ENCODE measurements around the gene AKAP8L.

The AKAP8L gene, protein sequence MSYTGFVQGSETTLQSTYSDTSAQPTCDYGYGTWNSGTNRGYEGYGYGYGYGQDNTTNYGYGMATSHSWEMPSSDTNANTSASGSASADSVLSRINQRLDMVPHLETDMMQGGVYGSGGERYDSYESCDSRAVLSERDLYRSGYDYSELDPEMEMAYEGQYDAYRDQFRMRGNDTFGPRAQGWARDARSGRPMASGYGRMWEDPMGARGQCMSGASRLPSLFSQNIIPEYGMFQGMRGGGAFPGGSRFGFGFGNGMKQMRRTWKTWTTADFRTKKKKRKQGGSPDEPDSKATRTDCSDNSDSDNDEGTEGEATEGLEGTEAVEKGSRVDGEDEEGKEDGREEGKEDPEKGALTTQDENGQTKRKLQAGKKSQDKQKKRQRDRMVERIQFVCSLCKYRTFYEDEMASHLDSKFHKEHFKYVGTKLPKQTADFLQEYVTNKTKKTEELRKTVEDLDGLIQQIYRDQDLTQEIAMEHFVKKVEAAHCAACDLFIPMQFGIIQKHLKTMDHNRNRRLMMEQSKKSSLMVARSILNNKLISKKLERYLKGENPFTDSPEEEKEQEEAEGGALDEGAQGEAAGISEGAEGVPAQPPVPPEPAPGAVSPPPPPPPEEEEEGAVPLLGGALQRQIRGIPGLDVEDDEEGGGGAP

DNA sequence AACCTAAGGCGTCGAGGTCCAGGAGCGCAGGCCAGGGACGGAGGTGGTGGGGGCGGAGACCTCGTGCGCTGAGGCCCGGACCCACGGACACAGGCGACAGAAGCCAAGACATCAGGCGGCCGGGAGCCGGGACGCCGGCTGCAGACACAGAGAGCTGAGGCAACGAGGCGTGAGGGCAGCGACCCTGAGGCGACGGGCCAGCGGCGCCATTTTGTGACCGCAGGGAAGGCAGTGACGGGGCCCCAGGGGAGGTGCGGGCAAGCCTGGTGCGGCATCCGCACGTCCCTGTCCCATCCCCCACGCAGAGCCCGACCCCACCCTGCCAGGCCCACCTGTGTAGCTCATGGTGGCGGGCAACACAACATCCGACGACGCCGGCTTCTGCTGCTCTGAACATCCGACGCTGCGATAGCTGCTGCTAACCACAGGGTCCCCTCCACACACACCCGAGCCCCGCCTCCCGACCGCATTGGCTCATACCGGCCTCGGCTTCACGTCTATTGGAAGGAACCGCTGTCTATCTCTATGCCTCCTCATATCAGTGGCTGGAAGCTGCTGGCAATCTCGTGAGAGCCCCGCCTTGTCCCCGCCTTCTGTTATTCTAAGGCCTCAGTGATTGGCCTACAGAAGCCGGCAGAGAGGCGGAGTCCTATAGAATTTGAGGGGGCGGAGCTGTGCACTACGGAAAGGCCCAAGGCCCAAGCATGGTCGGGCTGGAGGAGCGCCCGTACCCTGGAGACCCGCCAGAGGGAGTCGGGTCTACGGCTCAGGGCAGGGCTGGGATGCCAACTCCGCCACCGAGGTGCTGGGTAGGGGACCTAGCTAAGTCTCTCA, at the start of gene AKAP8L:
Gene AKAP8L, minus strand, starts transcription at position 410 of the 834 bp plus-strand sequence. Its CDS starts 65 bp downstream, at position 345.
- DNase-seq, result peak; percentile 99 to 100

DNA sequence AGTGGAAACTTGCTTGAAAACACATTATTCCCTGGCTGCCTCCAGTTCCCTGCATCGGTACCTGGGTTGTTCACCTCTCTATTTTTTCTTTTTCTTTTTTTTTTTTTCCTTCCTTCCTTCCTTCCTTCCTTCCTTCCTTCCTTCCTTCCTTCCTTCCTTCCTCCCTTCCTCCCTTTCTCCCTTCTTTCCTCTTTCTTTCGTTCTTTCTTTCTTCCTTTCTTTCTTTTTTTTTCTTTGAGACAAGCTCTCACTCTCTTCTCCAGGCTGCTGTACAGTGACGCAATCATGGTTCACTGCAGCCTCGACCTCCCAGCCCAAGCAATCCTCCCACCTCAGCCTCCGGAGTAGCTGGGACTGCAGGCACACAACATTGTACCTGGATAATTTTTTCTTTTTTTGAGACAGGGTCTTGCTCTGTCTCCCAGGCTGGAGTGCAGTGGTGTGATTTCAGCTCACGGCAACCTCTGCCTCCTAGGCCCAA, 49.0 kb upstream of the AKAP8L start:
- DNase-seq, result no peak

DNA sequence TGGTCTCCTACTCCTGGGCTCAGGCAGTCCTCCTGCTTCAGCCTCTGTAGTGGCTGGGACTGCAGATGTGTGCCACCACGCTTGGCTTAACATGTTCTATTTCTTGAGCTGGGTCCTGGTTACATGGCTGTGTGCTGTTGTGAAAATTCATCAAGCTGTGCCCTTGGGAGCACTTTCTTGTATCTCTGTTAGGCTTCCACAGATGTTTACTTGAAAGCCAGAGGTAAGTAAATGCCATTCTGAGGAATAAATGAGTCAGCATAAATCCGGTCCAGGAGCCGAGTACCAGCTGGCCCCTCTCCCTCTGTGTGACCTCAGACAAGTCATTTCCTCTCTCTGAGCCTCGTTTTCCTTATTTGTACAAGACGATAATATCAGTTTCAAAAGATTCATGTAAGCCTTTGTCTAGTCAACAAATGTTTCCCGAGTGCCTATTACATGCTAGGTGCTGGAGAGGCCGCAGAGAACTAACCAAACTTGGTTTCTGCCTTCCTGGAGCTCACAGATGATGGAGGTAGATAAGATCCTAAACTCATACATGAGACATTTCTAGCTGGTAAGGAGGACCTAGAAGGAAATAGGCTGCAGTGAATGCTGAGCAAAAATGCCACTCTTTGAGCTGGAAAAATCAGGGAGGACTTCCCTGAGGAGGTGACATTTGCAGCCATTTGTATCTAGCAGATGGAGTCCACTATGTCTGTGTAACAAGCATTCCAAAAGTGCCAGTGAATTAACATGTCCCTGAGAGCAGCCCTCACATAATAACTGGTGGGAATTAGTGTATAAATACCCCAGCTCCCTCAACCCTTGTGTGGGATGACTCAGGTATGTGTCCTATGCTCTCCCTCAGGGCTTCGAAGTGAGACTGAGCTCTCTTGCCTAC, 48.3 kb upstream of the AKAP8L start:
- peak; percentile 40 to 75 for DNase-seq

DNA sequence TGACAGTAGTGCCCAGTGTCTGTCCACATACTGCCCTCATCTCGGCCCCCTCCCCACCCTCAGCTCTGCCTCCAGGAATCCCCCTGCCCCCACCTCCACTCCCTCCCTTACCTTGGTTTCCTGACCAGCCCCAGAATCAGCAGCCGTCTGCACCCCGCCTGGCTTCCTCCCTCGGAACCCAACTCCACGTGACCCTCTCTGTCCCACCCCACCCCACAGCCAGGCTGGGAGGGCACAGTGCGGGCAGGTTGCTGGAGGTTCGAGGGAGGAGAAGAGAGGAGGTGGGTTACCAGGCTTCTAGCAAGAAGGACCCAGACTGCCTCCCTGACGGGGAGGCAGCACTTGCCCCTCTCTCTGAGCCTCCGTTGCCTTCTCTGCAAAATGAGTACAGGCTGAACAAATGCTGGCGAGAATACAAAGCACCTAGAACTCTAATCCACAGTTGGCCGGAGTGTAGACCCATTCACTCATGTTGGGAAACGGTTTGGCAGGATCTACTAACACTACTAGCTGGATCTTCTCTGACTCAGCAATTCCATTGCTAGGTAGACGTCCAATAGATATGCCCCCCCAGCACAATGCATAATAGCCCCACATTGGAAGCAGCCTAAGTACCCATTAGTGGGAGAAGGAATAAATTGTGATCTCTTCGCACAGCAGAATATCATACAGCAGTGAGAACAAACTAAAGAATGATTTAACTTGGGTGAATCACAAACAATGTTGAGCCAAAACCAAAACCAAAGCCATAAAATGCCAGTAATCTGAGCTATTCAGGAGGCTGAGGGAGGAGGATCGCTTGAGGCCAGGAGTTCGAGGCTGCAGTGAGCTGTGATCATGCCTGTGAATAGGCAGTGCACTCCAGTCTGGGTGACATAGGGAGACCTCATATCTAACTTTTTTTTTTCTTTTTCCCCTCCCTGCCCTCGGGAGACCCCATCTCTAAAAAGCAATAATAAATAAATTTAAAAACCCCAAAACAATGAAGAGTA, 45.9 kb upstream of the AKAP8L start, which contains the start of gene RASAL3:
Gene RASAL3, minus strand, starts transcription at position 151 of the 992 bp plus-strand sequence. CDS start 186 bp downstream, outside the sequence.
- peak; percentile 43 to 72 for DNase-seq

DNA sequence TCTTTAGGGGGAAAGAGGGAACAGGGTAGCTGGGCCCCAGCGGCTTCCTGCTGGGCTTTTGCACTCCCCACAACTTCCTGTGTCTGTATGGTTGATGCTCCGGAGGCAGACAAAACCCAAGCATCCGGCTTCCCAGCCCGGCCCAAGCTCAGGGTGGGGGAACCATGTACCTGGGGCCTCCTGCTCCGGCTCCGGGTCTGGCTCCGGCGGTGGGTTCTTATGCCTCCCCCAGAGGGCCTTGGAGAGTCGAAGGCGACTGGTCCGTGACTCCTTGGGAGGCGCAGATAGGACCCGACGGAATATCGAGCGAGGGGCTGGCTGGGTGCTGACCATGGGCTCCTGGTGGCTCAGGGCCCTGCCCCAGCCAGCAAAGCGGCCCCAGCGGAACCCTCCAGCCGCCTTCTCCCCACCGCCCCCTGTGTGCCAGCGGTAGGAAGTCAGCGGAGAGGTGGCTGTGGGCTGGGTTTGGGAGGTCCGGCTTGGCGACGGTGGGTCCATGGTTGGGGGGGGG, 45.1 kb upstream of the AKAP8L start:
- DNase-seq, result peak; percentile 68 to 83

DNA sequence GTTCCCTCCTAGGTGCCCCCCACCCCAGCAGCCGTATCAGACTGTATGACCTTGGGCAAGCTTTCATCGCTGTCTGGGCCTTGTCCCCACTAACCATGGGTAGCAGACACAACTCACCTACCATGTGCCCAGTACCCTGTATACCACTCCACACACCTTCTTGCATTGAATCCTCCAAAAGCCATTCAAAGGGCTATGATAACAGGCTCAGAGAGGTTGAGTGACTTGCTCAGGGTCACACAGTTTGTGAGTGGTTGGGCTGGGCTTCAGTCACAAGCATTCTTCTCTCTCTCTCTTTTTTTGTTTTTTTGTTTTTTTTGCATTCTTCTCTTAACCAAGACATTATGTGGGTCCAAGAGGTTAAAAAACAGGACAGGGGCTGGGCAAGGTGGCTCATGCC, 42.9 kb upstream of the AKAP8L start:
- DNase-seq, result no peak

DNA sequence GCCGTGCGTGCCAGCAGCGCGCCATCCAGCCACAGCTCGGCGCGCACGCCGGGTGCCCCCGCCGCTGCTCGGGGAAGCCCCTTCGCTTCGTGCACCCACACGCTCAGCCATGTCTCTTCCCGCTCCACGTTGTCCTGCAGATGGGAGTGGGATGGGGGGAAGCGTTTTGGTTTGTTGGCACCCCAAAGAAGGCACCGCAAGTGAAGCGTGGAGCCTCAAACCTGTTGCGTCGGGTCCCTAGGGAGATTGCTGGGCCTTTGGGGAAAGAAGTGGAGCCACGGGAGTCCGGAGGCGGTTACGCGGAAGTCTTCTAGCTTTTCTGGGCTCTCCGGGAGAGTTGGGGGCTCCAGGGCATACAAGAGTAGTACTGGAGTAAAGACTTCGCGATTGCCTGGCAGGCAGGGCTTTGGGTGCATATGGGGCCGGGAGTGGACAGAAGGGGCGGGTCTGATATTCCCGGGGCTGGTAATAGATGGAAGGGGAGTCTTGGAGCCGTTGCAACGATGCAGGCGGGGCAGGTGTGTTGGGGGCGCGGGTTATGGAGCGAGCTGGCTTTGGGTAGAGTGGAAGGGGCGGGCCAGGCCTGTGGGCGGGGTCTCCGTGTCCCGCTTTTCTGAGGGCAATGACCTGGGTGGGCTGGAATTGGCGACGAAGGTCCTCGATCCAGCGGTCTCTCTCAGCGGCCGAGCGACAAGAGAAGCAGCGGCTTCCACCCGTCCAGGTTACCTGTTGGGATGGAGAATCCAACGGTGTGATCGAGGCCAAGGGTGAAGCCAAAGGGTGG, 39.1 kb upstream of the AKAP8L start:
- no peak for DNase-seq

DNA sequence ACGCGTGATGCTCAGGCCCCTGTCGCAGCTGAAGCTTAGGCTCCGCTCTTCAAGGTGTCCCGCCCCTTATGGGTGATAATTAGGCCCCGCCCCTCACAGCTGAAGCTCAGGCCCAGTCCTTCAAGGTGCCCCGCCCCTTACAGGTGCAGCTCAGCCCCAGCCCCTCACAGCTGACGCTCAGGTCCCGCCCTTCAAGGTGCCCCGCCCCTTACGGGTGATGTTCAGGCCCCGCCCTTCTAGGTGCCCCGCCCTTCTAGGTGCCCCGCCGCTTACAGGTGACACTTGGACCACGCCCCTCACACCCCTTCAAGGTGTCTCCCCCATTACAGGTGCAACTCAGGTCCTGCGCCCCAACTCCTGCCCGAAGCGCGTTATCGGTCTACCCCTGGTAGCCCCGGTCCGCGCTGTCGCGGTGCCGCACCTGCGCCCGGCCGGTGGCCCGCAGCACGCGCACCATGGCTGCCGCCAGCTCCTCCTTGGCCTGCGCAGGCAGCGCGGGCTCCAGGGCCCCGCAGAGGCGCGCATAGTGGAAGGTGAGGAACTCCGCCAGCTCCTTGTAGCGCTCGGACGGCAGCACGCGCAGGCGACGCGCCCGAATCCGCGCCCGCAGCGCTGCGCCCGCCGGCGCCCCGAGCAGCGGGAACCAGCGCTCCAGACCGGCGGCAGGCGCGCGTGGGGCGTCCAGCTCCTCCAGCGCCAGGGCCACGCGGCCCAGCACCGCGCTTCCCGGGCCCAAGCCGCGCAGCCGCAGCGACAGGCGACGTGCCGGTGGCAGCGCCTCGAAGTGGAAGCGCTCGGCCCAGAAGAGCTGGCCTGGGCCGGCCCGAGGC, 38.3 kb upstream of the AKAP8L start:
- no peak for DNase-seq

DNA sequence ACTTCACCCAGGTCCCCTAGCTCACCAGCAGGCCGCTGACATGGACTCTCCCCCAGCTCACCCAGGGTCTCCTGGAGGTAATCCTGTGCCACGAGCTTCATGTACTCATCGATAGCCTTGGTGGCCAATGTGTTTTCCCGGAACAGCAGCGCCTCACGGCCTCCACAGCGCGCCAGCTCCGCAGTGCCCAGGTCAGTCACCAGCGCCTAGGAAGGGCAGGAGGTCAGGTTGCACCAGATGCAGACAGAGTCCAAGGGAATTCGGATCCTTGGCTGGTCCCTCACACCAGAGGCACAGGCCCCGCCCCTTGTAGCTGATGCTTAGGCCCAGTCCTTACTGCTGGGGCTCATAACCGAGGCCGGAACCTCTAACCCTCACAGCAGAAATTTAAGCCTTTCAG, 37.7 kb upstream of the AKAP8L start:
- DNase-seq, result no peak

DNA sequence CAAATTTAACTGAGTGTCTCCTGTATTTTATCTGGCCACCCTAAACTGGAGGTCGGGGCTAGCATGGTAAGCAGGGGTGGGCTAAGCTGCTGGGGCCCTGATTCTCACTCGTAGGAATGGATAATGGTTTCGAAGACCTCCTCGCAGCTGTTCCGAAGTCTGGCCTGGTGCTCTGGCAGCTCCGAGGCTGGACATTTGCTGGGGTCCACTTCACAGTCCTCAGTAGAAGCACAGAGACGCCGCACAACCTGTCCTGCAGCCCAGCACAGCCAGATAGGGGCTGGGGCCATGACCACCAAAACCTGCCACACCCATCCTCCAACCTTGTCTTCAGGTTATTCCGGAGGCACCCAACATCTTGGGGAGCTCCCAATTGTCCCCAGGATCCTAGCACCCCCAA, 37.2 kb upstream of the AKAP8L start:
- DNase-seq, result no peak

DNA sequence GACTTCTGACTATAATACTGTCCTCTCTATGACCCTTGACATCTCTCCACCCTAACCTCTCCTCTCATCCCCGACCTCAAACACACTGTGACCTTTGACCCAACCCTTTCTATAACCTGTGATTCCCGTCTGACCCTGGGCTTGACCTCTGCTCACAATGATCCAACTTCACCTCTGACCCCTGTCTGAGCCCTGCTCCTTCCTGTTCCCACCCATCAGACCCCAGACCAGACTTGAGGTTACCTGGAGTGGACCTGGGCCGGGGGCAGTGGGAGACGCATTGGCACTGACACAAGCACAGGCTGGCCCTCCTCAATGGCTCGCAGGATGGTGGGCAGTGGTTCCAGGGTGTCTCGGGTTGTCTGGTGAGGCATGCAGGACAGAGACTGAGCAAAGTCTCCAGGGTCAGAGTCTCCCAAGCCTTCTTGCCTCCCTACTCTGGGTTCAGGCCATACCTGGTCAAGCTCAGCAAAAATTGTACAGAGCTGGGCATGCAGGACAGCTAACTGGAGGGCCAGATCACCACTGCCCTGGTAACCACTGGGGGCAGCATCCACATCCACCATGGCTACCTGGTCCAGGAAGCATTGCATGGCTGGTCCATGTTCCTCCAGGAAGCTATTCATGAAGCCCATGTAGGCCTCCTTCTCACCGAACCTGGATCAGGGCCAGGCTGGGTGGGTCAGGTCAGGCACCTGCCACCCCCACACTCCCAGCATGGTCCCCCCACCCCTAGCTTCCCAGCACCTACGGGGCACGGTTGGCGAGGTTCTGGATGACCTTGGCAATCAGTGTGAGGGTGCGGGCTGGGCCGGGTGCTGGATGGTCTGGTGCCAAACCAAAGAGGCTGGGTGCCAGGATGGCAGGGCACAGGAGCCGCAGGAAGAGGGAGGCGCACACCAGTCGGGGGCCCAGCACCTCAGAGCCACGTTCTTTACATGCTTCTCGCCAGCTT, 35.4 kb upstream of the AKAP8L start:
- DNase-seq, result no peak

DNA sequence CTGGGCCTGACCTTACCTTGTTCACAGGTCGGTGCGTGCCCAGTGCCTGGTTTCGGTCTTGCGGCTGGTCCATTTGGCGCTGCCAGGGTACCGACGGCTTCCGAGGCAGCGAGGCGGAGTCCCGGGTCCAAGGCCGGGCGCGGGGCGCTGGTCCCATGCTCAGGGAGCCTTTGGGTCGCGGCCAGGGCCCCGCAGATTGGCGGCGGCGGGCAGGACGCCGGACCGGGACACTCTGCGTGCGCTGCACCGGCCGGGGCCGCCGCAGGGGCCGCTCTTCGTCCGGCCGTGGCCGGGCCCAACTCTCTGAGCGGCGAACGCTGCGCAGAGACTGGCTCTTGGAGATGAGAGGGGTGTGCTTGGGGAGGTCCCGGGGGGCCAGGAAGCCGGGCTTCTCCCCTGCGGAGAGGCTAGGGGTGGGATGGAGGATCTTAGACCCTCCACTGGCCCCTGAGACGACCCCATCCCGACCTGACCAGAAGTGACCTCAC, 34.3 kb upstream of the AKAP8L start:
- DNase-seq, result no peak

DNA sequence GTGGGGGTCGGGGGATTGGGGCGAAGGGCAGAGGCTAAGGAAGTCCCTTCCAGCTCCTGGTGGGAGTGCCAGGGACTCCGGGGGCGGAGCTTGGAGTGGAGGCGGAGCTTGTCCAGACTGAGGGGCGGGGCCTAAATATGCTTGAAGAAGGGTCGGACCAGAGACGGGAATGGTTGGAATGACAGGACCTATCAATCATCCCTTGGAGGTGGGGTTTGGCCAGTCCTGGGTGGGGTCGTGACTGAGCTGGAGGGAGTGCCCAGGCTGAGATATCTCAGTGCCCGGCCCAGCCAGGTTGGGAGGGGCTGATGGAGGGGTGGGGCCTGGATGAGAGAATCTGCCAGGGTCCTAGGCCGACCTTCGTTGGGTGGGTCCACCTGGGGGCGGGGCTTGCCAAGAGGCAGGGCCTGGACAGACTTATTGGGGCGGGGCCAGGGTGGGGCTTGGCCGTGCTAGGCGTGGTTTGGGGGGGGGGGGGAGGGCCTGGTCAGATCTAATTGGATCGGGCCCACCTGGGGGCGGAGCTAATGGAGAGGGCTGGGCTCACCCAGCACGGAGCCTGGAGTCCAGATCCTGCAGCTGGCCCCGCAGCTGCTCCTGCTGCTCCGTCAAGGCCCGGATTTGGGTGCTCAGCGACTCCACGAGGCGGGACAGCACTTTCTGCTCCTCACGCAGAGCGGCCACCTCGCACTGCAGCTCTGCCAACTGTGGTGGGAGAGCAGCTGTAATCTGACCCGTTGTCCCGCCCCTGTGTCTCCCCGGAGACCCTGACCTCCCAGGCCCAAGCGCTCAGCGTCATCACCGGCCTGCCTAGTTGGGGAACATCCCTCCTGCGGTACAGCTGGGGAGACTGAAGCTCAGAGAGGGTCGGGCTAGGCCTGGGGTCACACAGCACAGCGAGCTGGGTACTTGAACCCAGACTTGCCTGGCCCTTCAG, 33.6 kb upstream of the AKAP8L start:
- DNase-seq, result no peak

DNA sequence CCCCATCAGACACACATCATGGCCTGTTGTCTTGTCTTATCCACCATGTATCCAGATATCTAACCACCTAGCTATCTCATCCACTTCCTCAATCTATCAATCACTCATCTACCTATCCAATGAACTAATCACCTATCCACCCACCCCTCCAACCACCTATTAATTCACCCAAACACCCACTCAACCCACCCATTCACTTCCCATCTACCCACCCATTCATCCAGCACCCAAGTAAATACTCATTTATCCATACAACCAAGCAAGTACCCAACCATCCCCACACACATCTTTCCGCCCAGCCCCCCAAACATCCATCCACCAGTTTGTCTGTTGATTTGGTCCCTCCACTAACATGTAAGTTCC, 31.7 kb upstream of the AKAP8L start:
- no peak for DNase-seq

DNA sequence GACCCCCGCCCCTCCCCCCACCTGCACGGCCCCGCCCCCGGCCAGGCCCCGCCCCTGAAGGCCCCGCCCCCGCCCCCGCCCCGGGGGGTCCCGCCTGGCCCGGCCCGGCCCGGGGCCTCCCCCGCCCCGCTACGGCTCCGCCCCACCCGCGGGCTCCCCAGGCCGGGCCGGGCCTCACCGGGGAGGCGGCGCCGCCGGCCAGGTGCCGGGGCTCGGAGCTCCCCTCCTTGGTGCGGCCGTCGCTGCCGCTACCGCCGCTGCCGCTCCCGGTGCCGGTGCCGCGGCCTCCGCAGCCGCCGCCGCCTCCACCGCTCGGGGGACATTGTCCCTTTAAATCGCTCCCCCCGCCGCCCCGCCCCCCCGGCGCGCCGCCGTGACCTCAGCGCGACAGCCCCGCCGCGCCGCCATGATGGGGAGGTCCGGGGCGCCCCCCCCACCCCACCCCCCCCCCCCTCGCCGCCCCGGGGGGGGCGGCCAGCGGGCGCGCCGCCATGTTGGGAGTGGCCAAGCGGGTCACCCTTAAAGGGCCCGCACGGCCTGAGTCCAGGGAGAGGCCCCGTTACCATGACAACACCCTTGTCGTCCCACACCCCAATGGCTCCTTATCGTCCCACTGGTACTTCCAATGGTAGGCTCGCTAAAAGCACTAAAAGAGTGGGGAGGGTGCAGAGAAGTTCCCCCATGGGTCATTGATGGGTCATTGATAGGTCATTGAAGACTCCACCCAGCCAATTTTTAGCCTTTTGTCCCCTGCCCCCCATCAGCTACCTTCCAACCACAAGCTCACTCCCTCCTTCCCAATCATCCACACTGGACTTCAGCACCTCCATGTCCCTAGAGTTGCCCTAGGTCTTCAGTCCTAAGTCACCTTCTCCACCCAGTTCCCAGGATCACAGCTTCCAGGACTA, 31.1 kb upstream of the AKAP8L start, which contains the start of gene WIZ:
Gene WIZ, minus strand, starts transcription at position 337 of the 908 bp plus-strand sequence. CDS start 1,649 bp downstream, outside the sequence.
- peak; percentile 85 to 89 for DNase-seq

All from CD4-positive, alpha-beta T cell treated with Interferon alpha-2 for 1 hour (primary cell).